Common myeloid progenitor, CD34-positive (primary cell): Measurements from ENCODE around the gene PLET1.

Source experiments
- CTCF ChIA-PET: fragments of 350-600 bp; sonication (Branson Sonifier 250); formaldehyde crosslinking; loops from one replicate; lab custom pipeline; 2021; ENCODE audit warnings: antibody characterized with exemption; lab: Charles Lee
- POLR2A ChIA-PET: fragments of 350-600 bp; sonication (Branson Sonifier 250); formaldehyde crosslinking; loops from one replicate; lab custom pipeline; 2021; ENCODE audit warnings: antibody characterized with exemption; lab: Charles Lee
- DNase-seq, 3 donors: peaks; one replicate each; pipeline versions ENCODE4 v3.0.0 to v3.0.0-alpha.2; 2013
- H3K27ac ChIP-seq, 2 experiments: 1 replicate in 1 of 2; 2 replicates in 1 of 2; pipeline ENCODE4 v1.7.0; 2013; ENCODE audit warnings: inconsistent platforms in 2 of 2, low read length in 2 of 2, mild to moderate bottlenecking in 2 of 2, low read depth in 1 of 2, moderate library complexity in 1 of 2; ENCODE audit not compliant: severe bottlenecking in 2 of 2, insufficient read depth in 1 of 2, poor library complexity in 1 of 2
- H3K27me3 ChIP-seq, 5 experiments: replicated peaks in 2 of 5; 1 replicate in 3 of 5; 2 replicates in 2 of 5; pipeline versions ENCODE4 v1.6.1 to v1.7.0; 2013; ENCODE audit warnings: low read length in 4 of 5, mild to moderate bottlenecking in 2 of 5, moderate library complexity in 2 of 5, inconsistent platforms in 1 of 5; ENCODE audit not compliant: insufficient read depth in 5 of 5, control insufficient read depth in 4 of 5
- H3K36me3 ChIP-seq, 4 experiments: 1 replicate in 2 of 4; 2 replicates in 2 of 4; pipeline versions ENCODE4 v1.6.1 to v1.7.0; 2013; ENCODE audit warnings: low read length in 3 of 4, control low read depth in 1 of 4, mild to moderate bottlenecking in 1 of 4; ENCODE audit not compliant: control insufficient read depth in 4 of 4, insufficient read depth in 4 of 4
- H3K4me1 ChIP-seq, 4 experiments: 1 replicate in 3 of 4; 2 replicates in 1 of 4; pipeline versions ENCODE4 v1.6.1 to v1.7.1; 2013; ENCODE audit warnings: low read length in 3 of 4, mild to moderate bottlenecking in 3 of 4, control low read depth in 1 of 4, inconsistent platforms in 1 of 4, moderate library complexity in 1 of 4; ENCODE audit not compliant: control insufficient read depth in 4 of 4, insufficient read depth in 4 of 4; ENCODE audit errors: control extremely low read depth in 1 of 4
- H3K4me3 ChIP-seq, 7 experiments: 1 replicate in 4 of 7; 2 replicates in 3 of 7; pipeline versions ENCODE4 v1.5.1 to v1.7.0; 2013; ENCODE audit warnings: mild to moderate bottlenecking in 7 of 7, low read length in 6 of 7, moderate library complexity in 6 of 7, inconsistent platforms in 2 of 7, low read depth in 2 of 7, control low read depth in 1 of 7; ENCODE audit not compliant: insufficient read depth in 4 of 7, control insufficient read depth in 1 of 7; ENCODE audit errors: extremely low read depth in 1 of 7
- H3K9me3 ChIP-seq, 5 experiments: 1 replicate in 4 of 5; 2 replicates in 1 of 5; pipeline versions ENCODE4 v1.6.1 to v1.7.1; 2013; ENCODE audit warnings: low read length in 4 of 5, mild to moderate bottlenecking in 2 of 5, inconsistent platforms in 1 of 5, low read depth in 1 of 5, moderate library complexity in 1 of 5; ENCODE audit not compliant: control insufficient read depth in 4 of 5, insufficient read depth in 2 of 5; ENCODE audit errors: control extremely low read depth in 1 of 5
- WGBS: methylation state at CpG from one replicate; pipeline ENCODE4 v1.1.5; 2013; ENCODE audit not compliant: insufficient coverage; 5-methylcytosine and 5-hydroxymethylcytosine counted together

PLET1 gene

GRCh38 chr11:112219476-112220232, 41.0 kb downstream of the PLET1 start:
- 28% methylated on average over 6 of the region's 7 CpGs for WGBS
- POLR2A ChIA-PET: no interaction called here

GRCh38 chr11:112216561-112217105, 44.0 kb downstream of the PLET1 start:
- WGBS: 91% methylated on average over 1 of the region's 1 CpG
- Histone ChIP-seq H3K27me3 (peaks cover 0 to 2% (median 0%) of the 10 kb centered on the region in 5 experiments), H3K4me1 (peaks cover under 1 to 22% (median 8%) of the 10 kb centered on the region in 4 experiments), H3K36me3 (no peaks in the 10 kb centered on the region), H3K27ac (no peak overlapping the region), H3K9me3 (no peaks in the 10 kb centered on the region), H3K4me3 (no peak overlapping the region)
- CTCF ChIA-PET: interaction anchor here (2.1 to 17.1 kb wide), 2 partner anchors 39 to 67 kb away, joined by 6 to 246 read pairs; no protein-coding TSS in a partner anchor
- no peak for DNase-seq
- POLR2A ChIA-PET: no interaction called here

More at GRCh38 chr11:112219476-112220232, 41.0 kb downstream of the PLET1 start:
- Histone ChIP-seq H3K27ac (no peak overlapping the region), H3K9me3 (no peaks in the 10 kb centered on the region), H3K4me1 (peaks cover 0 to 15% (median 4%) of the 10 kb centered on the region in 4 experiments), H3K36me3 (no peaks in the 10 kb centered on the region), H3K27me3 (peaks cover 0 to 2% (median 0%) of the 10 kb centered on the region in 5 experiments), H3K4me3 (no peak overlapping the region)
- peak; percentile 82 to 92 (median 88) for DNase-seq
- CTCF ChIA-PET: interaction anchor here (0.9 to 17.1 kb wide), 11 partner anchors 11 to 1070 kb away, joined by 3 to 246 read pairs (median 5); no protein-coding TSS in a partner anchor

GRCh38 chr11:112215621-112216020, 45.0 kb downstream of the PLET1 start:
- WGBS: 100% methylated on average over 1 of the region's 6 CpGs
- no peak for DNase-seq
- Histone ChIP-seq H3K27me3 (peaks cover 0 to 2% (median 0%) of the 10 kb centered on the region in 5 experiments), H3K4me1 (peaks cover 3 to 31% (median 9%) of the 10 kb centered on the region in 4 experiments), H3K36me3 (no peaks in the 10 kb centered on the region), H3K9me3 (no peaks in the 10 kb centered on the region), H3K27ac (no peak overlapping the region), H3K4me3 (no peak overlapping the region)
- ChIA-PET CTCF (interaction anchor here (17.1 kb wide), 1 partner anchor 68 kb away, joined by 246 read pairs; no protein-coding TSS in a partner anchor), POLR2A (no interaction called here)

- Histone ChIP-seq H3K27ac (no peak overlapping the region), H3K36me3 (no peaks in the 10 kb centered on the region), H3K4me1 (peaks cover 3 to 19% (median 5%) of the 10 kb centered on the region in 4 experiments), H3K4me3 (no peak overlapping the region), H3K9me3 (no peaks in the 10 kb centered on the region), H3K27me3 (peaks cover 0 to 2% (median 0%) of the 10 kb centered on the region in 5 experiments)
- POLR2A ChIA-PET: no interaction called here
- WGBS: 94% methylated on average over 2 of the region's 4 CpGs
- DNase-seq: no peak
- CTCF ChIA-PET: interaction anchor here (1.2 to 17.1 kb wide), 2 partner anchors 14 to 70 kb away, joined by 4 to 246 read pairs; no protein-coding TSS in a partner anchor
Observed at GRCh38 chr11:112213753-112214152, 46.9 kb downstream of the PLET1 start.

- no peaks in the 10 kb centered on the region for H3K9me3 ChIP-seq
- ChIA-PET CTCF (interaction anchor here (1.2 to 1.5 kb wide), 3 partner anchors 9 to 68 kb away, joined by 3 to 4 read pairs (median 4); no protein-coding TSS in a partner anchor), POLR2A (no interaction called here)
- peak in 1 of 3 donors; percentile 42 for DNase-seq
- H3K4me1 ChIP-seq: peaks cover 3 to 19% (median 5%) of the 10 kb centered on the region in 4 experiments
- H3K36me3 ChIP-seq: no peaks in the 10 kb centered on the region
- H3K4me3 ChIP-seq: no peak overlapping the region
- peaks cover 0 to 2% (median 0%) of the 10 kb centered on the region in 5 experiments for H3K27me3 ChIP-seq
- no peak overlapping the region for H3K27ac ChIP-seq
Observed at GRCh38 chr11:112212710-112213109, 48.0 kb downstream of the PLET1 start.

- no peak overlapping the region for H3K4me3 ChIP-seq
- no peaks in the 10 kb centered on the region for H3K9me3 ChIP-seq
- WGBS: no CpG with 5 or more reads among the region's 3 CpGs
- DNase-seq: peak in 1 of 3 donors; percentile 17
- H3K27ac ChIP-seq: no peak overlapping the region
- POLR2A ChIA-PET: no interaction called here
- H3K27me3 ChIP-seq: peaks cover 0 to 2% (median 0%) of the 10 kb centered on the region in 5 experiments
- CTCF ChIA-PET: interaction anchor here (1.2 to 1.5 kb wide), 3 partner anchors 9 to 68 kb away, joined by 3 to 4 read pairs (median 4); no protein-coding TSS in a partner anchor
- no peaks in the 10 kb centered on the region for H3K36me3 ChIP-seq
- H3K4me1 ChIP-seq: peaks cover 3 to 19% (median 5%) of the 10 kb centered on the region in 4 experiments
Observed at GRCh38 chr11:112212290-112212689, 48.4 kb downstream of the PLET1 start.
